ENCODE results near the gene BRIX1.
"Not testable (repeated sequence)": the region's sequence is repeated elsewhere in the genome, so short reads cannot be mapped to it uniquely, and the experiment has no call there.

BRIX1 gene

GRCh38 chr5:34916518-34916917 is 1.0 kb downstream of the BRIX1 start:
- no peak for DNase-seq

GRCh38 chr5:34918025-34918424 is 2.5 kb downstream of the BRIX1 start:
- DNase-seq: no peak

- no peak for DNase-seq
Measured at GRCh38 chr5:34919077-34919476, 3.6 kb downstream of the BRIX1 start.

GRCh38 chr5:34923256-34923655 is 7.7 kb downstream of the BRIX1 start:
- not testable (repeated sequence) for DNase-seq

- DNase-seq: peak; percentile 88
Measured at GRCh38 chr5:34923694-34924461, 8.4 kb downstream of the BRIX1 start.

GRCh38 chr5:34924462-34924765 is 8.9 kb downstream of the BRIX1 start:
- no peak for DNase-seq

- no peak for DNase-seq
Measured at GRCh38 chr5:34926318-34926888, 10.9 kb downstream of the BRIX1 start.

- no peak for DNase-seq
Measured at GRCh38 chr5:34927785-34928184, 12.3 kb downstream of the BRIX1 start.

- no peak for DNase-seq
Measured at GRCh38 chr5:34928267-34928666, 12.8 kb downstream of the BRIX1 start.

GRCh38 chr5:34929134-34929719 is 13.7 kb downstream of the BRIX1 start, which contains the start of gene DNAJC21:
TSS of gene DNAJC21 (plus strand) at chr5:34929559. CDS start at chr5:34929820, 261 bp downstream.
- DNase-seq: peak; percentile 98

- peak; percentile 73 for DNase-seq
Measured at GRCh38 chr5:34929720-34930461, 14.4 kb downstream of the BRIX1 start.

DNA sequence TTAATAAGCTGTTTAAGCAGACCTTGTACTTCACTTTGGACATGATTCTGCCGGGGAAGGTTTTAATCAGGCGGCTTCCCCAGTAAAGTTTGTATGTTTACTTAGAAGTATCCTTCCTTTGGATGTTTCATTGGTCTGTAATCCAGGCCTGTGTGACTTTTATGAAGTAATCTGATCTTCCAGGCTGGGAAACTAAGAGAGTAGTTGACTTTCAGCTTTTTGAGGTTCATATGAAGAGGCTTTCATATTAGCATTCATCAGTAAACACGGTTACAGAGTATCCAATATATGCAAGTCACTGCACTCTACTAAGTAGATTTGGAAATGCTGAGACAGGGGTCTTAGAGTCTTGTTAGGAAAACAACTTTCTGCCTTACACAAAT is 14.9 kb downstream of the BRIX1 start:
- DNase-seq: peak; percentile 65

- no peak for DNase-seq
Measured at GRCh38 chr5:34930870-34931269, 15.4 kb downstream of the BRIX1 start.

DNA sequence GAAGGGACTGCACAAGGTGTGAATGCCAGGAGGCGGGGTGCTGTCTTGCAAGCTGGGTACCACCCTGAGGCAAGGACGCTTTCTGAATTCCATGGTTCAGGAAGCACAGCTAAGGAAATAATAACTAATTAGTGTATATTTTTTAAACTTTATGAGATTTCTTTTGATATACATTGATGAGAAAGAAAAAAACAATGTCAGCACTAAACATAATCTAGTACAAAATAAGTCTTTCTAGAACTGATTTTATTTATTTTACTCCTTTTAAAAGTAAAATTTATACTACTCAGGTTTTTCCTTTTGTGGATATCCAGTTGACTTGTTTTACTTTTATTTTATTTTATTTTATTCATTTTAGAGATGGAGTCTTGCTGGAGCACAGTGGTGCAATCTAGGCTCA is 17.4 kb downstream of the BRIX1 start:
- DNase-seq: no peak

- DNase-seq: no peak
Measured at GRCh38 chr5:34941936-34942335, 26.4 kb downstream of the BRIX1 start.

GRCh38 chr5:34944044-34944443 is 28.5 kb downstream of the BRIX1 start:
- no peak for DNase-seq

DNA sequence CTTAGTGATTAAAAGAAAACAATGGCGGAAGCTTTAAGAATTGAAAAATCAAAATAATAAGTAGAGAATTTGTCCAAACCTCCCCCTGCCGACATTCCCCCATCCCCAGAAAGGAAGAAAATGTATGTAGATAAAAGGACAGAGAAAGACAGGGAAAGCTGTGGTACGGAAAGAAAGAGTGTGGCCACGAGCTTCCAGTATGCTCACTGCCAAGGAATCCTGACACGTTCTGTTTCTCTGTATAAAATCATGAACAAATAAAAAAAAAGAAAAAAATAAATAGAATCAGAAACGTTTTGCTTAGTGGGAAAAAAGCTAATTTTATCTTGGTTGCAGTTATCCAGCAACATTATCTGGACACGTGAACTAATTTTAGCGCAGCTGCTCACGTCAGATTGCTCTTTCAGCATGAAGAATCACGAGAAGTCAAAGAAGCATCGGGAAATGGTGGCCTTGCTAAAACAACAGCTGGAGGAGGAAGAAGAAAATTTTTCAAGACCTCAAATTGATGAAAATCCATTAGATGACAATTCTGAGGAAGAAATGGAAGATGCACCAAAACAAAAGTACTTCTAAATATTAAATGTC is 29.0 kb downstream of the BRIX1 start:
- no peak for DNase-seq

GRCh38 chr5:34957321-34957720 is 41.8 kb downstream of the BRIX1 start:
- DNase-seq: no peak

DNA sequence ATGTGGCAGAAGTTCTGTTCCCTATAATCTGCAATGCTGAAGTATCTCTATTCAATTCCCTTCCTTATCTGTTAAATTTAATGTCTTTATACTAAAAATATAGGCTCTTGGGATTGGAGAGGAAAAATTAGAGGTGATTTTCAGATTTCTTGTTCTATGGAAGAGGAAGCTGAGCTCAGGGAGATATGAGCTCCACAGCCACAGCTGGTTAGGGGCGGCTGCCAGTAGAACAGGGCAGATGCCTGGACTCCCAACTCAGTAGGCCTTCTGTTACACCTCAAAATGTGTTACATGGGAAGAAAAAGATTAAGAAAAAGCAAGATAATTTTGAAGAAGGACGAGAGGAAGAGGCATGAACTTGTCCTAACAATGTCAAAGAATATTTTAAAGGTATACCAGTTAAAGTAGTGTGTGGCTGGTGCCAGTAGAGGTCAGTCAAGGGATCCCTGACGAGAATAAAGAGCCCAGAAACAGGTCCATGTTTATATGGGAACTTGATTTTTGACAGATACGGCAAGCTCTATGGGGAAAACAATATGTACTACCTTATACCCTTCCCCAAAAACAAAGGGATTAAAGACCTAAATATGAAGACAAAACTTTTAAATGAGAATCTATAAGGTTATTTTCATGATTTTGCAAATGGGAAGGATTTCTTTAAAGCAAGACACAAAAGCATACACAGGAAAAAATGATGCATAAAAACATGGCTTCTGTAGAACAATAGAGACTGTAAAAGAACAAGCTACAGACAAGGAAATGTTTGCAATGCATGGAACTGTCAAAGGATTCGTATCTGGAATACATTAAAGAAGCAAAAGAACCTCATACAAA is 42.6 kb downstream of the BRIX1 start:
- DNase-seq: peak; percentile 39

DNA sequence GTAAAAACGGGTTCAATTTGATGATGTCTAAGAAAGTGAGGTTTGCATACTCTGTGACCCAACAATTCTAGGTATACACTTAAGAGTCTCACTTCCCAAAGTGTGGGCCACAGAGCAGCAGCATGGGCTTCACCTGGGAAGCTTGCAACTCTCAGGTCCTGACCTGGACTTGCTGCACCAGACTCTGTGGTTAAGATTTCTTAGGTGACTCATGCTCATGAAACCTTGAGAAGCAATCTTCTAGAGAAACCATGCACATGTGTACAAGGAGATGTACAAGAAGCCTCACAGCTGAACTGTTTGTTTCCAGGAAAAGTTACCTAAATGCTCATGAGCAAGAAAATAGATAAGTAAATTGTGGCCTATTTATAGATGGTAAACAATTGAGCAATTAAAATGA is 43.8 kb downstream of the BRIX1 start:
- peak; percentile 50 for DNase-seq

DNA sequence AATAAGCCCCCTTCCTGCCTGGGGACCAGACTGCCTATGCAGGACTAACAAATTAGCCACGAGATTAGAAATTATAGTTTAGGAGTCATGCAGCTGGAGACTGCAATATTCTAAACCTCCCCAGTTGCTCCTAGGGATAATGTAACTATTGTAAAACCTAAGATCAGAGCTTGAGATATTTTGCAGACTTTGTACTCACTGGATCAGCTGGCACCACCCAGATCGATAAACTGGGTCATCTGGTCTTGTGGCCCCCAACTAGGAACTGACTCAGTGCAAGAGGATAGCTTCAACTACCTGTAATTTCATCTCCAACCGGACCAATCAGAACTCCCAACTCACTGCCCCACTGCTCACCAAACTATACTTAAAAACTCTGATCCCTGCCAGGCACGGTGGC is 52.0 kb downstream of the BRIX1 start:
- no peak for DNase-seq

GRCh38 chr5:34968258-34968657 is 52.7 kb downstream of the BRIX1 start:
- no peak for DNase-seq

Measured in HCEC 1CT (cell line).